HG02798 (cell line): ENCODE measurements around the gene MS4A12.
"Not testable (repeated sequence)": the region's sequence is repeated elsewhere in the genome, so short reads cannot be mapped to it uniquely, and the experiment has no call there.

Experiments used
- ATAC-seq: cut with Tn5 transposase; IDR thresholded peaks from one replicate; pipeline ENCODE4 v1.9.1; 2021; ENCODE audit warnings: mild to moderate bottlenecking; ENCODE audit not compliant: unreplicated experiment, poor library complexity

The MS4A12 gene, protein sequence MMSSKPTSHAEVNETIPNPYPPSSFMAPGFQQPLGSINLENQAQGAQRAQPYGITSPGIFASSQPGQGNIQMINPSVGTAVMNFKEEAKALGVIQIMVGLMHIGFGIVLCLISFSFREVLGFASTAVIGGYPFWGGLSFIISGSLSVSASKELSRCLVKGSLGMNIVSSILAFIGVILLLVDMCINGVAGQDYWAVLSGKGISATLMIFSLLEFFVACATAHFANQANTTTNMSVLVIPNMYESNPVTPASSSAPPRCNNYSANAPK

DNA sequence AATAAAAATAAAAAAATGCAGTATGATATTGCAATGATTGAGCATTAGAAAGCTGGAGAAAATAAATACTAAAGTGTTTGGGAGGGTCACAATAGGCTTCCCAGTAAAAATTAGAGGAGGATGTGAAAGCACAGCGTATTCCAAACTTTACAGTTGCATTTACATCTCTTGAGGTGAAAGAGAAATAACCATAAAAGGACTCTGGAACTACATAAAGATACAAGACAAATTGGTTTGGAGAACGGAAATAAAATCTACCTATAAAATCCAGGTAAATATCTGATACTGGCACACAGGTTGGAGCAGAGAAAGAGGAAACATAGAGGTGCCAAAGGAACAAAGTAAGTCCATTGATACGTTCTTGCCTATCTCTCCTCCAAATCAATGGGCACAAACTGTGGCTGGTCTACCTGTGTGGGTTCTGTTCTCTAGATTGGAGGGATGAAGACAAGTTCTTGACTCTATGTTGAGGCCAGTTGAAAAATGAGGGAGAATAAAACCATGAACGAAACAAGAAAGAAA, at the start of gene MS4A12:
TSS of gene MS4A12 (plus strand) at position 291 of the 522 bp plus-strand sequence. CDS start 4,541 bp downstream, outside the sequence.
- no peak for ATAC-seq

DNA sequence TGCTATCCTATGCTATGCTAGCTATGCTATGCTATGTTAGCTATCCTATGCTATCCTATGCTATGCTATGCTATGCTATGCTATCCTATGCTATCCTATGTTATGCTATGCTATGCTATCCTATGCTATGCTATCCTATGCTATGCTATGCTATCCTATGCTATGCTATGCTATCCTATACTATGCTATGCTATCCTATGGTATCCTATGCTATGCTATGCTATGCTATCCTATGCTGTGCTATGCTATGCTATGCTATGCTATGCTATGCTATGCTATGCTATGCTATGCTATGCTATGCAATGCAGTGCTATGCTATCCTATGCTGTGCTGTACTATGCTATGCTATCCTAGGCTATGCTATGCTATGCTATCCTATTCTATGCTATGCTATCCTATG, 45.5 kb upstream of the MS4A12 start:
- no peak for ATAC-seq

DNA sequence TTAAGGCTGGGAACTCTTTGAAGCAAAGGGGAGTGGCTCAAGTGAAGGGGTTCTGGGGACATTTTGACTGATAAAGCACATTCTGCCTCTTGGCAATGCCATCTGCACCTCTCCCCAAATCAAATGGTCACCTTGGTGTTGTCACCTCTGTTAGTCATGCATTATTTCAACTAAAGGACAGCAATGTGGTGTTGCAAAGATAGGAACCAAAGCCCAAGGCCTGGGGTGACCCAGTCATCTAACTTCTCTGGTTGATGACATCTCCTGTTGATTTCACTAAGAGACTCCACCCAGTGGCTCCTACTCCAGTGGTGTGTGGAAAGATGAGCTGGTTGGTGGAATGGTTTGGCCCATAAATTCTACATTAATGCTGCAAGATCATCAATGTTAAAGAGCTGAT, 44.7 kb upstream of the MS4A12 start:
- ATAC-seq, result no peak

- not testable (repeated sequence) for ATAC-seq
These were observed 41.4 kb upstream of the MS4A12 start for GRCh38 chr11:60451185-60451584.

- ATAC-seq, result no peak
These were observed 38.4 kb upstream of the MS4A12 start for GRCh38 chr11:60454212-60454611.

DNA sequence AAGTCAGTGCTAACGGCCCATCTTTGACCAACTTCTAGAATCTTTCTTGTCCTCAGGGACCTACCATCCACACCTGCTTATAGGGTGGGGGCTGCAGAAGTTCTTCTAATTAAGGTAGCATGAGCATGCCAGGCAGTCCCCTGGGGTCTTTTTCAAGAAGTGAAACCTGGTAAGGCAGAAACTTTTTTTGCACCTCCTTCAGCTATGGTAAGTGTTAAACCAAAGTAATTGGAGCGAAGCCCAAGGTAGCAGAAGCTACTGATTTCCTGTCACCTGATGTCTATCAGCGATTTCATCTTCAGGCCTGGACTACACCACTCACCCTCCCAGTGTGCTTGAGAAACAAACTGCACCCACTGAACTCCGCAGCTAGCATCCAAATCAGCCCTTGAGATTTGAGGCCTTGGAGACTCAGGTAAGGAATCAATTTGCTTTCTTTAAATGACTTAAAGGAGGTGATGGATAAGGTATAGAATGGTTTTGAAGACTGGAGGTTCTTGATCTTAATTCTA, 37.0 kb upstream of the MS4A12 start, which contains the start of gene MS4A1:
TSS of gene MS4A1 (plus strand) at position 317 of the 512 bp plus-strand sequence. CDS start 6,528 bp downstream, outside the sequence.
- peak; percentile 84 for ATAC-seq

GRCh38 chr11:60457576-60457975, 35.0 kb upstream of the MS4A12 start:
- ATAC-seq, result peak; percentile 48

- peak; percentile 21 for ATAC-seq
These were observed 33.2 kb upstream of the MS4A12 start for GRCh38 chr11:60459345-60459744.

DNA sequence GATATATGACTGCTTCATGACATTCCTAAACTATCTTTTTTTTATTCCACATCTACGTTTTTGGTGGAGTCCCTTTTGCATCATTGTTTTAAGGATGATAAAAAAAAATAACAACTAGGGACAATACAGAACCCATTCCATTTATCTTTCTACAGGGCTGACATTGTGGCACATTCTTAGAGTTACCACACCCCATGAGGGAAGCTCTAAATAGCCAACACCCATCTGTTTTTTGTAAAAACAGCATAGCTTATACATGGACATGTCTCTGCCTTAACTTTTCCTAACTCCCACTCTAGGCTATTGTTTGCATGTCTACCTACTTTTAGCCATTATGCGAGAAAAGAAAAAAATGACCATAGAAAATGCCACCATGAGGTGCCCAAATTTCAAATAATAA, 23.7 kb upstream of the MS4A12 start:
- ATAC-seq, result no peak

DNA sequence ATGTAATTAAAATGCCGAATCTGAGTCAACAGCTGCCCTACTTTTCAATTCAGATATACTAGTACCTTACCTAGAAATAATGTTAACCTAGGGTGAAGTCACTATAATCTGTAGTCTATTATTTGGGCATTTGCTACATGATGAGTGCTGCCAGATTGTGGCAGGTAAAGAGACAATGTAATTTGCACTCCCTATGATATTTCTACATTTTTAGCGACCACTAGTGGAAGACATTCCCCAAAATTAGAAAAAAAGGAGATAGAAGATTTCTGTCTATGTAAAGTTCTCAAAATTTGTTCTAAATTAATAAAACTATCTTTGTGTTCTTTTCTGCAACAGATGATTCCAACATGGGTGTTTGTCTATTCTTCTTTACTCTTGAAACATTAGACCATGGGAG, 22.9 kb upstream of the MS4A12 start:
- ATAC-seq, result no peak

DNA sequence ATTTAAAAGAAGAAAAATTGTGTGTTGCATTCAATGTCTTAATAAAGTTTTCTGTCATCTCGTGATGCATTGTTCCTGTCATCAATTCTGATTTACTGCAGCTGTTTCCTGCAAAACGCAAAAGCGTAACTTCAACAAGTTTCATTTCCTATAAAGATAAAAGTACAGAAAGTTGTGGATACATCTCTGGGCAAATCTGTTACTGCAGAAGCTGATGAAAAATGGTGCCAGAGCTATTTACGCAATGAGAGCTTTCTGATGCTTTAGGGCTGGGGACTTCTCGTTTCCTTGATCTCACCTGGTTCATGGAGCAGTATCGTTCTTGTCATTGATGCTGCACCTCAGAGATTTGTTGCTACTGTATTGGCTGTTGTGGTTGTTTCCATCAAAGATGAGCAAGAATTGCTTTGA, 15.5 kb upstream of the MS4A12 start:
- ATAC-seq, result peak; percentile 56

DNA sequence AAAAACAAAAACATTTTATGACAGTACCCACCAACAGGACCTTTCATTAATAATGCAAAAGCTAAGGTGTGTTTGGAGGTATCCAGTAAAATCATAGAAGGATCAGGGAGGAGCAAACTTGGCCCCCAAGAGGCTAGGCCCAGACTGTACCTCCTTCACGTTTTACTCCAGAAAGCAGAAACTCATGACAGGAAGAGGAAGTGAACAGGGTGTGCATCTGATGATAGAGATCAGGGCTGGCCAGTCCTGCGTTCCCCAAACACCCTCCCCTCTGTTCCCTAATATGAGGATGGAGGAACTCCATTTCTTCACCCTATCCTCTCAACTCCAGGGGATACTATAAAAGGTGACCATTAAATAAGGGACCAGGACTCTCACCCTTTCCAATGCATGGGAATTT, 10.2 kb upstream of the MS4A12 start:
- ATAC-seq, result no peak

GRCh38 chr11:60485987-60486386, 6.6 kb upstream of the MS4A12 start:
- ATAC-seq, result peak; percentile 97

DNA sequence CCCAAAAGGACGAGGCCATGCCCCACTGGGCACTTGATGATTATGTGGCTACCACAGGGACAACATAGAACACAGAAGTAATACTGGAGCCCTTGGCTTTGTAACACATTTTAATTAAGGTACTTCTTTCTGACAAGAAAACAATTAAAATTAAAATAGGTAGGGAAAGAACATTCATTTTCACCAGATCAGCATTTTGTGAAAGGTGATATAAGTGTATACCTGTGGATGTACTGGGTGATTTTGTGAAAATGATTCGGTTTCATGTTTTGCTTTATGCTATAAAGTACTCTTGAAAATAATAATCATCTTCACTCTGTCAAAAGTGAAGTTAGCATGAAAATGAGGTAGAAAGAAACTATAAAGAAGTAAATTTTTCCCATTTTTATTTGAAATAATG, 876 bp downstream of the MS4A12 start:
- no peak for ATAC-seq

- no peak for ATAC-seq
These were observed 5.8 kb downstream of the MS4A12 start for GRCh38 chr11:60498399-60498798.

DNA sequence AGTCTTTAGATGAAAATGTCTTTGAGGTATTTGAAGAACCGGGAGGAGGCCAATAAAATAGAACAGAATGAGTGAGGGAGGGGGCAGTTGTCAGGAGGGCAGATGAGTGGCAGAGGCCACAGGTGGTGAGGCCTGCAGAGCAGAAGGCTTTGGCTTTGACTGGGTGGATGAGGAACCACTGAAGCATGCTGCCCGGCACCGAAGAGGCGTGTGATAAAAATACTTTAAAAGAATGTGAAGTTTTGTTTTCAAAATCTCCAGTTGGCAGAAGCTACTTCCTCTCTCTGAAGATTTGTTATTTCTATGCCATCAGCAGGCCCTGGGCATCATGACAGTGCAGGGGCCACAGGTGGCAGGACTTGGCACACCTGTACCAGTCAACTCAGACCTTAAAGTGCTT, 6.3 kb downstream of the MS4A12 start:
- peak; percentile 82 for ATAC-seq

DNA sequence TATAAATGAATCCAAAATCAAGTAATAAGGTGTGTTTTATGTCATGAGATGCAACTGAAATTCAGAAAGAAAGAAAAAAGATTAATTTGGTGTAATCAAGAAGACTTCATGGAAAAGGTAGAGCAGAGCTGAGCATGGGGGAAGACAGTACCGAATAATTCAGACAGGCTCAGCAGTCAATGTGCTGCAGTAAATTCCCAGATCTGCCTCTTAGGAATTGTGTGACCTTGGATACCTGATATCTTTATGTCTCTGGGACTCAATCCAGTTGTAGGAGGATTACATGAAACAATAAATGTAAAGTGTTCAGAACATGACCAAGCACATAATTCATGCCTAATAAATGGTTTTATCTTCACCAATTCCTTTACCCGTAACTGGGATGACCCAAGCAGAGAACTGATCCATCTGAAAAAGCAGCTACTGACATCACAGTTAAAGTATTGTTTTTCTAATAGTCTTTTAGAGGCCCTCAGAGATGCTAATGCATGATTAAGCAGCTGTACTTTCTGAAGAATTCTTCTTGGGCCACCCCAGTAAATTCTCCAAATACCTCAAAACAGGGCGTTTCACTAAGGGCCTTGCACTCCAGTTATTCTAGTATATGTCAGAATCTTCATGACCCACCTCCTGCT, 7.8 kb downstream of the MS4A12 start:
- no peak for ATAC-seq

GRCh38 chr11:60502221-60502775, 9.7 kb downstream of the MS4A12 start:
- no peak for ATAC-seq

- ATAC-seq, result peak; percentile 31
These were observed 11.8 kb downstream of the MS4A12 start for GRCh38 chr11:60504219-60504905.

DNA sequence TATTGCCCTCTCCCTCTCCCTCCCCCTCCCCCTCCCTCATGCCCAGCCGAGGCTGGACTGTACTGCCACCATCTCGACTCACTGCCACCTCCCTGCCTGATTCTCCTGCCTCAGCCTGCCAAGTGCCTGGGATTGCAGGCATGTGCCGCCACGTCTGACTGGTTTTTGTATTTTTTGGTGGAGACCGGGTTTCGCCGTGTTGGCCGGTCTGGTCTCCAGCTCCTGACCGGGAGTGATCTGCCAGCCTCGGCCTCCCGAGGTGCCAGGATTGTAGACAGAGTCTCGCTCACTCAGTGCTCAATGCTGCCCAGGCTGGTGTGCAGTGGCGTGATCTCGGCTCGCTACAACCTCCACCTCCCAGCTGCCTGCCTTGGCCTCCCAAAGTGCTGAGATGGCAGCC, 17.0 kb downstream of the MS4A12 start:
- ATAC-seq, result not testable (repeated sequence)

DNA sequence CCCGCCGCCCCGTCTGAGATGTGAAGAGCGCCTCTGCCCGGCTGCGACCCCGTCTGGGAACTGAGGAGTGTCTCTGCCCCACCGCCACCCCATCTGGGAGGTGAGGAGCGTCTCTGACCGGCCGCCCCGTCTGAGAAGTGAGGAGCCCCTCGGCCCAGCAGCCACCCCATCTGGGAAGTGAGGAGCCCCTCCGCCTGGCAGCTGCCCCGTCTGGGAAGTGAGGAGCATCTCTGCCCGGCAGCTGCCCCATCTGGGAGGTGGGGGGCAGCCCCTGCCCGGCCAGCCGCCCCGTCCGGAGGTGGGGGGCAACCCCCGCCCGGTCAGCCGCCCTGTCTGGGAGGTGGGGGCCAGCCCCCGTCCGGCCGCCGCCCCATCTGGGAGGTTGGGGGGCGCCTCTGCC, 17.6 kb downstream of the MS4A12 start:
- ATAC-seq, result not testable (repeated sequence)
